Central memory CD4-positive, alpha-beta T cell (primary cell): ENCODE results near the gene AFDN.

Source experiments
- DNase-seq: peaks from one replicate; pipeline ENCODE4 v3.0.0; 2022

The AFDN gene

GRCh38 chr6:167921831-167922230 is 95.1 kb downstream of the AFDN start:
- no peak for DNase-seq

DNA sequence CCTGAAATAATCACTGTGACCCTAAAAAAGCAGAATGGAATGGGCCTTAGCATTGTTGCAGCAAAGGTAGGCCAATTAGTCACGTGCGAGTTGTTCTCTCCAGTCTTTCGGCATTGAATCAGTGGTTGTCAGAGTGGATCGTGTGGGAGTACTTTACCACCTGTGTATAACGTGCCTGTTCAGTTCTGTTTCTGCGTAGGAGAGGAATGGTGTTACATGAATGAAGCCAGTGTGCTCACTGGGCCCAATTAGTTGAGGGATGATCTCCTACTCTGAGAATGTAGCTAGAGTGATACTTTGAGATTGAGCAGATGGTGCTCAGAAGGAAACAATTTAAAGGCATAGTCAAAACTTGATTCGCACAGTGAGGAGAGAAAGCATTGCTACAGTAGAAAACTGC is 98.3 kb downstream of the AFDN start:
- DNase-seq: no peak

- no peak for DNase-seq
Measured at GRCh38 chr6:167927246-167927645, 100.5 kb downstream of the AFDN start.

GRCh38 chr6:167928111-167928510 is 101.4 kb downstream of the AFDN start:
- DNase-seq: no peak

GRCh38 chr6:167930295-167930694 is 103.6 kb downstream of the AFDN start:
- DNase-seq: no peak

GRCh38 chr6:167932468-167933276 is 106.0 kb downstream of the AFDN start:
- DNase-seq: no peak

- no peak for DNase-seq
Measured at GRCh38 chr6:167933290-167933689, 106.6 kb downstream of the AFDN start.

DNA sequence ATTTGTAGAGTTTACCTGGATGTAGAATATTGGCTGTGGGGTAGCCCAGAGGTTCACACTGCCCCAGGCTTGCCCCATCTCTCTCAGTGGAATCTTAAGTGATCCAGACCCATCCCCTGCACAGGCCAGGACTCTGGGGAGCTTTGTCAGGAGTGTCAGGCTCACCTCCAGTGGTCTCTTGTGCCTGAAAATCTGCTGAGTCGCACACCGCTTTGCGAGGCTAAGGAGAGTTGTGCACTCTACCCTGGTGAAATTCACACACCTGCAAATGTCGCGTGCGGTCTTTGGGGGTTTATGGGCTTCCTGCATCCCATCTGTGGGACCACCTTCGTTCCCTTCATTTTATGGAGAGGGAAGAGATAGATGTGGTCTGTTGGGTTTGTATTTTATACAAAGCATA is 107.1 kb downstream of the AFDN start:
- no peak for DNase-seq

DNA sequence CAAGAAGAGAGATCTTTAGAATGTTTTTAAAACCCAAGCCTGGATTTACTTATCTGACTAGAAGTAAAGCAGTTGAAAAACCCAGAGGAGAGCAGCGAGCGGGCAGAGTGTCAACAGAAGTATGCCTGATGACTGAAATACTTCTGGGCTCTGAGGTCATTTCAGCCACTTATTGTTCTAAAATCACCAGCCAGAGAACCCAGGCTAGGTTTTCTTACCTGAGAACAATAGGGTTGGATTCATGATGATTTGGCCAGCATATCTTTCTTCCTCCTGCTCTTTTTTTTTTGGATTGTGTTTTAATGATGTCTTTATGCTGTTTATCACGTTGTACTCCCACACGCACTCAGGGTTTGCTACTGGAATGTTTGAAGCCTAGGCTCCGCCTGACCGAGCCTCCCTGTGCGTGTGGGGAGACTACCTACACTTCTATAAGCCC is 107.7 kb downstream of the AFDN start:
- DNase-seq: no peak

DNA sequence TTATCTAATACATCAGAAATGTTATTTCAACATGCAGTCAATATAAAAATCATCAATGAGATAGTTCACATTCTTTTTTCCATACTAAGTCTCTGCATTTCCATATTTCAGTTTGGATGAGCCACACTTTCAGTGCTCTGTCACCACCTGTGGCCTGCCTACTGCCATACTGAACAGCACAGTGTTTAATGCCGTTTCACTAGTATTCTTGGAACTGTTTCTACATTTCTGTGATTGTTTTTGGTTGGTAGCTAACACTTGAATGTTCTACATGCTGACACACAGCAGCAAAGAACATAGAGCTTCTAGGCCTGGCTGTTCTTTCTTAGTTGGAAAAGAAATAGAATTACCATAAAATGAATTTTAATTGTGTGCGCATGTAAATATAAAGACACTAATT is 109.3 kb downstream of the AFDN start:
- DNase-seq: no peak

DNA sequence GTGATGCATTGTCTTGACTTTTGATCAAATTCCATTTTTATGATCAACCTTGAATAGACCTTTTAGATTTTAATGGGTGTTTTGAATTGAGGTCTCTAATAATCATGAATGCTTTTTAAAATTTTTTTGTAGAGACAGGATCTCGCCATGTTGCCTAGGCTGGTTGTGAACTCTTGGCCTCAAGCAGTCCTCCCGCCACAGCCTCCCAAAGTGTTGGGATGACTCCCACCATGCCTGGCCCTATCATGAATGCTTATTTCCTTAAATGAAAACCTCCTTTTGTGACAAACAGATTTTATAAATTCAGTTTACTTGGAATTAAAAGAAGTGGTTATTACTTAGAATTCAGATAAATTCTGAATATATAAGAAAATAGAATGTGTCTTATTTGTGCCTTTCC is 110.6 kb downstream of the AFDN start:
- no peak for DNase-seq

GRCh38 chr6:167937948-167938911 is 111.5 kb downstream of the AFDN start:
- no peak for DNase-seq

GRCh38 chr6:167941822-167942221 is 115.1 kb downstream of the AFDN start:
- DNase-seq: no peak

DNA sequence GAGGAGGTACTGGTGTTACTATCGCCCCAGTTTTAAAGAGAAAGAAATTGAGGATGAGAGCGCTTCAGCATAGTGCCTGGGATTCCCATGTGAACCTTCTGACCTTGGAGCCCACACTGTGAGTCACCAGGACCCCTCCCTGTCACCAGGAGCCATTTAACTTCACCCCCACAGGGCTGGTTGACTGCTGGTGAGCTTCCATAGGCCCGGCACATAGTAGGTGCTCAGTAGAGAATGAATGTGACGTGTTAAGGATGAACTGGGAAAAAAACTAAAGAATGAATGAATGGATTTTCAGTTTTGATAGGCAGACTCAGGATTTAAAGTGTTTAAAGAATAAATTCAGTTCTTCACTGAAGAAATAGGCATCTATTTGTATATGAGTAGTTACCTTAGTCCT is 117.4 kb downstream of the AFDN start:
- DNase-seq: no peak

DNA sequence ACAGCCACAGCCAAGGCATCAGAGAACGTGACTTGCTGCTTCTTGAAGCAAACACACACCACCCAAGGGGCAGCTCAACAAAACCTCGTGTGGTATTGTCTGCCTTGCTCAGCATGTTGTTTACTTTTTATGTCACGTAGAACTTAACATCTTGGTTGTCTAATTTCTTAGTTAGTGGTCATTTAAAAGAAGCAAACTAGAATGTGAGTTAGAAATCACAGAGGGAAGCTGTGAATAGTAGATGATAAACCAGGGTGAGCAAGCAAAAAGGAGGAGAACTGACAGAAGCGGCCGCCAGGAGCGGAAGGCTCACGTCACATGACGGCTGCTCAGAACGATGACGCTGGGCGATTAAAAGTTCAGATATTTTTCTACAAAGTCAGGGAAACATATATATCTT is 119.3 kb downstream of the AFDN start:
- no peak for DNase-seq

- DNase-seq: no peak
Measured at GRCh38 chr6:167946604-167947003, 119.9 kb downstream of the AFDN start.

DNA sequence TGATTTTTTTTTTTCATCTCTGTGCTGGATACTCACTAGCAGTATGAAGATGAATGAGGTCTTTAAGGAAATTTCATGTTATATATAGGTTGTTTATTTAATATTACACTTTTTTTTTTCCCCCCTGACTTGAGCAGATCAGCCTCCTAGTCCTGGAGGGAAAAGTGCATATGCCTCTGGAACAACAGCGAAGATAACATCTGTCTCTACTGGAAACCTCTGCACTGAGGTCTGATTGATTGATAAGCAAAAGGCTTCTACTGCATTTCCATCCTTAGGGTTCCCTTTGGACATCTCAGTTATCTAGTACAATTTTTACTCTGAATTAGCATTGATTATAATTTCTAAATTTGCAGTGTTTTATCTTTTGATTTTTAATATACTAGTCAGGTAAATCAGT is 121.0 kb downstream of the AFDN start:
- no peak for DNase-seq

DNA sequence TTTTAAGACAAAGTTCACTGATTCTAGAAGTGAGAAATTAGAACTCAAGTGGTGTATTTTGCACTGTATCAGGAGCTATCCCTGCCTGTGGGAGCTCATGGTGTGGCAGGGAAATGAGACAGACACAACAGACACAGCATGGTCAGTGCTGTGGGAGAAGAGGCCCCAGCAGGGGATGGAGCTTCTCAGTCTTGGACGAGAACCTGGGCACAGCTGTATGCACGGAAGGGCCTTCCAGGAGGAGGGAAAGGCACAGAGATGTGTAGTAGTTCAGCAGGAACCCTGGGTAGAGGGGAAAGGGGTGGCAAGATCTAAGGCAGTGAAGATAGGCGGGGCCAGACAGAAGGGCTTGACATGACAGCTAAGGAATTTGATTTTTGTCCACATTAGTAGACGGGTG is 122.0 kb downstream of the AFDN start:
- no peak for DNase-seq

GRCh38 chr6:167949121-167949684 is 122.5 kb downstream of the AFDN start:
- no peak for DNase-seq

DNA sequence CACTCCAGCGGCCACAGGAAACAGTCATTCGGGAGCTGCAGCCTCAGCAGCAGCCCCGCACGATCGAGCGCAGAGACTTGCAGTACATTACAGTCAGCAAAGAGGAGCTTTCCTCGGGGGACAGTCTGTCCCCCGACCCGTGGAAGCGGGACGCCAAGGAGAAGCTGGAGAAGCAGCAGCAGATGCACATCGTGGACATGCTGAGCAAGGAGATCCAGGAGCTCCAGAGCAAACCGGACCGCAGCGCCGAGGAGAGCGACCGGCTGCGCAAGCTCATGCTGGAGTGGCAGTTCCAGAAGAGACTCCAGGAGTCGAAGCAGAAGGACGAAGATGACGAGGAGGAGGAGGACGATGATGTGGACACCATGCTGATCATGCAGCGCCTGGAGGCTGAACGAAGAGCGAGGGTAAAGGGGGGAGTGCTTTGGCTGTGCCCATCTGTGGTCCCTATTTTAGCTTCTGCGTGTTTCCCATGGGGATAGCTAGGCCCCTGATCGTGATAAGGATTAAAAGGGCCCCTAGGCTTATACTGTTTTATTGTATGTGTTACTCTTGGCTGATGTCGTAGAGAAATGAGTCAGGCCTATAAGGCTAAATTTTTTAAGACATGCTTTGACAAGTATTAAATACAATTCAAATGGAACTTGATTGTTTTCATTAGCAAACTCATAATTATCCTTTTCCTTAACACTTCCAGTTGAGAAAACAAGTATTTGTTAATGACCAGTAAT is 125.2 kb downstream of the AFDN start:
- DNase-seq: no peak

DNA sequence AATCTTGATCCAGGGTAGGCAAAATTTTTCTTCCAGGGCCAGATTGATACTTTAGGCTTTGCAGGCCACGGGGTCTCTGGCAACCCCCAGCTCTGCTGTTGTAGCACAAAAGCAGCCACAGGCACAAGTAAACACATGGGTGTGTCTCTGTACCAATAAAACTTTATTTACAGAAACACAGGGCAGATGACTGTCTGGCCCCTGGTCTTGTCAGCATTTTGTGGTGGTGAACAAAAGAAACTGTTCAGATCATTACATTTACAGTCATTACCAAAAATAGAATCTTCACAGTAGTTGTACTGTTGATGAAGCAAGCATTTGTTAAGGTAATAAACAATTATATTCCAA is 125.8 kb downstream of the AFDN start:
- DNase-seq: no peak

- DNase-seq: no peak
Measured at GRCh38 chr6:167953551-167953950, 126.8 kb downstream of the AFDN start.

DNA sequence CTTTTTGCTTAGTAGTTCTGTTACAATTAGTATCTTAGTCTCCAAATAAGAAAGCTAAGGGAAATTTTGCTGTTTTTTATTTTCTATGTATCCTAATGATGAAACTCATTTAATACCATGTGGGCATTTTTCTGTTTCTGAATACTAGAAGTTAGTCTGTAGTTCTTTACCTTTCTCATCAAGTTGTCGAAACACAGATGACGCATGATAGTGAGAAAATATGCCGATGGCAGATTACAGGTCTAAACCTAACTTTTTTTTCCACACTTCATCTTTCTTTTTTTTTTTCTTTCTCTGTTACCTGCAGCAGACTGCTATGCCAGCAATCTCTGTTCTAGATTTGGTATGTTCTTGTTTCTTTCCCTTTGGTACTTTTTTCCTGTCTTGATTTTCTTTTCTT is 127.4 kb downstream of the AFDN start:
- DNase-seq: no peak
